GM21723 (cell line): Measurements from ENCODE around the gene CCDC97.
"Not testable (repeated sequence)": the region's sequence is repeated elsewhere in the genome, so short reads cannot be mapped to it uniquely, and the experiment has no call there.

Source experiments
- ATAC-seq: cut with Tn5 transposase; IDR thresholded peaks from one replicate; pipeline ENCODE4 v1.9.1; 2021; ENCODE audit warnings: mild to moderate bottlenecking, moderate library complexity; ENCODE audit not compliant: unreplicated experiment

The CCDC97 gene

DNA sequence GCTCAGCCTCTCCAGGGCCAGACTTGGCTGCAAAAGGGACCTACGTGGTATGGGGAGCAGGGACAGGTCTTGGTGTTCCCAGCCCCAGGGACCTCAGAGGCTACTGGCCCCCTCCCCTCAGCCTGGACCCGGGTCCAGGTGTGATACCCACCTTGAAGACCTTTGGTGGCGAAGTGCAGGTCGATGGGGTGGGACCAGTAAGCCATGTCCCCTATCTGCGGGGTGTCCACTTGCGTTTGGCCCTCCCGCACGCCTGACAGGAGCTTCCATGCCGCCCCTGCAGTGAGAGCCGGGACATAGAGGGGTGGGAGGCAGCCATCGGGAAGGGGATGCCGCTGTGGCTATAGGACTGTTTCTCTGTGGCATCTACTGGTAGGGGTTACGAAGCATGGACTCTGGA, 47.8 kb downstream of the CCDC97 start:
- ATAC-seq, result no peak

DNA sequence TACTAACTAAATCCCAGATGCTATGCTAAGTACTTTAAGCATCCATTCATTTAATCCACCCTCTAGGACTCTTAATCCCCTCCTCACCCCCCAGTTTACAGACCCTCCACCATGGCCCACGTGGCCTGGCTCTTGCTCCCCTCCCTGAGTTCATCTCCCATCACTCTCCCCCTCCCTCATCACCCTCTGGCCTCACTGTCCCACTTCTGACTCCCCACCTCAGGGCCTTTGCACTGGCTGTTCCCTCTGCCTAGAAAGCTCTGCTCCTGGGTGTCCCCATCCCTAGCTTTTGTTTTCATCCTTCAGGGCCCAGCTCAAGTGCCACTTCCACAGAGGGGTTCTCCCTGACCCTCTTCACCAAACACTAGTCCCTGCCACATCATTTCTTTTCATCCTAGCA, 49.8 kb downstream of the CCDC97 start:
- no peak for ATAC-seq

GRCh38 chr19:41362143-41362847, 52.3 kb downstream of the CCDC97 start:
- no peak for ATAC-seq

DNA sequence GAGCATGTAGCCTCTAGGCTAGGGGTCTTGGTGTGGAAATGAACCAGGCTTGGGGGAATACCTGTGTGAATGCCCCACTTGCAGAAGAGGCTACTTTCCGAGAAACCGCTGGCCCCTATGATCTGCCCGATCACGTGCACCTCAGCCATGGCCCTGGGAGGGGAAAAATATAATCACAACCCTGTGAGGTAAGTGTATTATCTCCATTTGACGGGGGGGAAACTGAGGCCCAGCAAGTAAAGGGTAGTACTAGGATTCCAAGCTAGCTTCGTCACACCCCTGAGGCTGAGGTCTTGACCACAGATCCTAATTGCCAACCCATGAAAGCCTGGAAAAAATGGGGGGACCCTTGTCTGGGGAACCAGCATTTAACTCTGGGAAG, 53.4 kb downstream of the CCDC97 start:
- no peak for ATAC-seq

DNA sequence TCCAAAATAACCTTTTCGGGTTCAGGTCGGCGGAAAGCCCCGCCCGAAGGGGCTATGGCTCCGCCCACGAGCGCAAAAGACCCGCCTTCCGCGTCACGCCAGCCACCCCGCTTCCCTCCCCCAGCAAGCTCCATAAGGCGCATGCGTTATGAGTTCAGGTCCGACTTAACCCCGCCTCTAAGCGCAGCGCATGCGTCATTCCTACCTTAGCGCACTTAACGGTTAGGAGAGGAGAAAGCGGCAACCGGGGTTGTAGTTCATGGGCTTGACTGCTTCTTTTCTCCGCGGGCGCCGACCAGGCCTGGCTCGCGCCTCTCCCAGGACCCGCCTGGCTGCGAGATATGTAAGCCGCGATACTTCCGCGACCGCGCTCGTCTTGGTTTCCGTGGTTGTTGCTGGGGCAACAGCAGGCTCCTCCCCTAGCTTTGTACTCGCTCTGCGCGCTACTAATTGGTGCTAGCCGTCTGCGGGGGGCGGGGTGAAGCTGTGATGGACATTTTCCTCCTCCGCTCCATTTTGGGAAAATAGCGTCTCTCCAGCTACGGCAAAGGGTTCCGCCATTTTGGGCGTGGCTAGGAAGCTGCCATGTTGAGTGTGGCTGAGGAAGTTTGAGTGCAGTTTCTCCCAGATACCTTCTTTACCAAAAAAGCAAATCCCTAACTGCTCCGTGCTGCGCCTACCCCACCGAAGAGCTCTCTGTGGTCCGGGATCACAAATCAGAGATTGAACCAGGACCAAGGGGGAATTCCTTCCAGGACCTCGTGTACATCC, 54.0 kb downstream of the CCDC97 start, which contains the start of gene B9D2:
TSS of gene B9D2 (minus strand) at position 397 of the 771 bp plus-strand sequence. CDS start 630 bp downstream, outside the sequence.
- ATAC-seq, result peak; percentile 82

DNA sequence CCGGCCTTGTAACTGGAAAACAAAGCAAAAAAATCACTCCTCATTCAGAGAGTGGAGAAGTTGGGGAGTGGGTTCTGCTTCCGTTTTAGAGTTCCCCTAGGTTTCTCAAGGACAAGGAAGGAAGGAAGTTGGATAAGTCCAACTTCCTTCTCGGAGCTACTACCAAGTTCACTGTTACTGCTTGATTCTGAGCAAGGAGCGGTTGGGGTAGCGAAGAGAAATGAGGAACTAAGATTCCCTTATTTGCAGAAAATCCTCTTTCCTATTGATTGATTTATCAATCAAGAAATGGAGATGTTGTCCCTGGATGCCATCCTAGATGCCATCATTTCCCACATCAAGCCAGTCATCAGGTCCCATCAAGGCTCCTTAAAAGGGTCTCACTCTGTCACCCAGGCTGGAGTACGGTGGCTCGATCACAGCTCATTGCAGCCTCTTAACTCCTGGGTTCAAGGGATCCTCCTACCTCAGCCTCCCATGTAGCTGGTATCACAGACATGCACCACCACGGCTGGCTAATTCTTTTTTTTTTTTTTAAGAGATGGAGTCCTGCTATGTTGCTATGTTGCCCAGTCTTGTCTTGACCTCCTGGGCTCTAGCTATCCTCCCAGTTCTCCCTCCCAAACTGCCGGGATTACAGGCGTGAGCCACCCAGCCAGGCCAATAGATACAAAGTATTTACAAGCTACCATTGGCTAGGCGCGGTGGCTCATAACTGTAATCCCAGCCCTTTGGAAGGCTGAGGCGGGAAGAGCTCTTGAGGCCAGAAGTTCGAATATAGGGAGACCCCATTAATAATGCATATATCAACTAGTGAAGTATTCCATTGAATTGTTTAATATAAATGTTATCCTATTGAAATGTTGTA, 54.8 kb downstream of the CCDC97 start:
- ATAC-seq, result no peak

- ATAC-seq, result no peak
Measured at GRCh38 chr19:41366089-41366488, 56.1 kb downstream of the CCDC97 start.

DNA sequence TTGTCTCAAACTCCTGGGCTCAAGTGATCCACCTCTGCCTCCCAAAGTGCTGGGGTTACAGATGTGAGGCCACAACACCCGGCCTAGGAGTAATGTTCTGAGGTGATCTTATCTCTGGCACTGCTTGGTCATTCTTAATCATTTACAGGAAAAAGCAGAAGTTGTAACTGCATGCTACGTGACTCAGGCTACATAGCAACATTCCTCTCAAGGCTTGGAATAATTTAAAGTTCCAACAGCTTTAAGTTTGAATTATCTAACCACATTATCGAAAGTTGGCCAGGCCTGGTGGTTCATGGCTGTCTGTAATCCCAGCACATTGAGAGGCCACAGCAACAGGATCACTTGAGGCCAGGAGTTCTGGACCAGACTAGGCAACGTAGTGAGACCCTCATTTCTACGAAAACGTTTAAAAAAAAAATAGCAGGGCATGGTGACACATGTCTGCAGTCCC, 57.9 kb downstream of the CCDC97 start:
- no peak for ATAC-seq

- no peak for ATAC-seq
Measured at GRCh38 chr19:41369769-41370168, 59.8 kb downstream of the CCDC97 start.

DNA sequence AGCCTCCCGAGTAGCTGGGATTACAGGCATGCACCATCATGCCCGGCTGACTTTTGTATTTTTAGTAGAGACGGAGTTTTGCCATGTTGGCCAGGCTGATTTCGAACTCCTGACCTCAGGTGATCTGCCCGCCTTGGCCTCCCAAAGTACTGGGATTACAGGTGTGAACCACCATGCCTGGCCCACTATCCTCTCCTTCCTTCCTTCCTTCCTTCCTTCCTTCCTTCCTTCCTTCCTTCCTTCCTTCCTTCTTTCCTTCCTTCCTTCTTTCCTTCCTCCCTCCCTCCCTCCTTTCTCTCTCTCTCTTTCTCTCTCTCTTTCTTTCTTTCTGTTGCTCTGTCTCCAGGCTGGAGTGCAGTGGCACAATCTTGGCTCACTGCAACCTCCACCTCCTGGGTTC, 61.1 kb downstream of the CCDC97 start:
- not testable (repeated sequence) for ATAC-seq

DNA sequence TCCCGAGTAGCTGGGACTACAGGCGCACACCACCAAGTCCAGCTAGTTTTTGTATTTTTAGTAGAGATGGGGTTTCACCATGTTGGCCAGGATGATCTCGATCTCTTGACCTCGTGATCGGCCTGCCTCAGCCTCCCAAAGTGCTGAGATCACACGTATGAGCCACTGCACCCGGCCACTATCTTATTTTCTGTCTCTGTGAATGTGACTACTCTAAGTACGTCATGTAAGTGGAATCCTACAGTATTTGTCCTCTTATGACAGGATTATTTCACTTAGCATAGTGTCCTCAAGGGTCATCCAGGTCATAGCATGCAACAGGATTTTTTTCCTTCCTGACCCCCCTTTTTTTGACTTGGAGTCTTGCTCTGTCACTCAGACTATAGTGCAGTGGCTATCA, 61.6 kb downstream of the CCDC97 start:
- ATAC-seq, result no peak

GRCh38 chr19:41372501-41372900, 62.5 kb downstream of the CCDC97 start:
- ATAC-seq, result no peak

DNA sequence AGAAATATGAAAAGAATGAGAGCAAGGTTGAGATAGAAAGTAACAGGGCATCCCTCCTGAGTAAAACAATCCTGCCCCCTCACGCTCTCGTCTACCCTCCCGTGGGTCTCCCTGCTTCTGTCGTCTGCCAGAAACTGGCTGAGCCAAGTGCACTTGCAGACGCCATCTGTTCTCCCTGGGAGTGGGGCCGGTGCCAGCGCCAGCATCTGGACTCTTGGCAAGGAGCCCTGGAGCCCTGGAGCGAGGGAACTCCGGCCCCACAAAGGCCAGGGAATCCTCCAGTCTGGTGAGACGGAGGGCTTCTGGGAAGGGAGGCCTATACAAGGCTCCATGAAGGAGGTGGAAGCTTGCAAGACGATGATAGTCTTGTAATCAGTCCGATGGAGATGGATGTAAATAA, 64.0 kb downstream of the CCDC97 start:
- no peak for ATAC-seq
